Measurements from ENCODE around the gene DNAAF8. TPM values are rescaled to one million over a fixed set of nuclear protein-coding genes. Genes with fewer than 3 reads are reported as not detected.

Gene DNAAF8
- total RNA-seq, 4 donors from 2014 or later, result 0.67 to 3.5 TPM; not detected in 2

DNA sequence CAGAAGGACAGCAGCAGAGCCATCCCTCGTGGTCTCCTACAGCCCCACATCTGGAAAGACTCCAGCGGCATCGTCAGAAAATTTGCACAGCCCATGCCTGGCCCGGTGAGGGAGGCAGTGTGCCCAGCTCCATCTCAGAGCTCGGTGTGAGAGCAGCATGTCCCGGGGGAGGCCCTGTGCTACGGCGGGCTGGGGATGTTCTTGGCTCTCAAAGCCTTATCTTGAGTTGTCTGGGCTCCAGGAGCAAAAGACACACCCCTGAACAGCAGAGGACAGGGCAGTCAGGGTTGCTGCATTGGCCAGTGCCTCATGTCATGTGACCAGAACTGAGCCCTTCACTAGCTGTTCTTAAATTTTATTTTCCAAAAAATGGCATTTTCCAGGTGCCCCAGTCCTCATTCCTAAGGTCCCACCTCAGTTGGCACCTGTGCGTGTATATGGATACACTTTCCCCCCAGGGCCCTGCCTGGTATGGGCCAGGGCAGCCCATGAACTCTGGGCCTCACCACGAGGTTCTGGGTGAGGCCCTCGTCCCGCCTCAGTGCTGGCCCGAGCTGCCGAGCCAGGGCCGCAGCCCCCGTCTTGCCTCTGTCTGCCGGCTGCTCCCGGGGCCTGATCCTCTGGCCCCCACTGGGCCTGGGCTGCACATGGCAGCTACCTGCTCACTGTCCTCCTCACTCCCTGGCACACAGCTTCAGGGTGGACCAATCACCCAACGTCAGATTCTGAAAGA is 38.0 kb upstream of the DNAAF8 start:
- no peaks in the 10 kb centered on the region for H3K36me3 ChIP-seq
- intact Hi-C loops (cut with DNase I; ENCODE audit: low total_unique reads), result no loop called here
- no peak for TF ChIP-seq POLR2A (IDR thresholded peaks at IDR 0.05)
- TF ChIP-seq, protein P1, sequence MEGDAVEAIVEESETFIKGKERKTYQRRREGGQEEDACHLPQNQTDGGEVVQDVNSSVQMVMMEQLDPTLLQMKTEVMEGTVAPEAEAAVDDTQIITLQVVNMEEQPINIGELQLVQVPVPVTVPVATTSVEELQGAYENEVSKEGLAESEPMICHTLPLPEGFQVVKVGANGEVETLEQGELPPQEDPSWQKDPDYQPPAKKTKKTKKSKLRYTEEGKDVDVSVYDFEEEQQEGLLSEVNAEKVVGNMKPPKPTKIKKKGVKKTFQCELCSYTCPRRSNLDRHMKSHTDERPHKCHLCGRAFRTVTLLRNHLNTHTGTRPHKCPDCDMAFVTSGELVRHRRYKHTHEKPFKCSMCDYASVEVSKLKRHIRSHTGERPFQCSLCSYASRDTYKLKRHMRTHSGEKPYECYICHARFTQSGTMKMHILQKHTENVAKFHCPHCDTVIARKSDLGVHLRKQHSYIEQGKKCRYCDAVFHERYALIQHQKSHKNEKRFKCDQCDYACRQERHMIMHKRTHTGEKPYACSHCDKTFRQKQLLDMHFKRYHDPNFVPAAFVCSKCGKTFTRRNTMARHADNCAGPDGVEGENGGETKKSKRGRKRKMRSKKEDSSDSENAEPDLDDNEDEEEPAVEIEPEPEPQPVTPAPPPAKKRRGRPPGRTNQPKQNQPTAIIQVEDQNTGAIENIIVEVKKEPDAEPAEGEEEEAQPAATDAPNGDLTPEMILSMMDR (IDR thresholded peaks at IDR 0.05), result no peak

DNA sequence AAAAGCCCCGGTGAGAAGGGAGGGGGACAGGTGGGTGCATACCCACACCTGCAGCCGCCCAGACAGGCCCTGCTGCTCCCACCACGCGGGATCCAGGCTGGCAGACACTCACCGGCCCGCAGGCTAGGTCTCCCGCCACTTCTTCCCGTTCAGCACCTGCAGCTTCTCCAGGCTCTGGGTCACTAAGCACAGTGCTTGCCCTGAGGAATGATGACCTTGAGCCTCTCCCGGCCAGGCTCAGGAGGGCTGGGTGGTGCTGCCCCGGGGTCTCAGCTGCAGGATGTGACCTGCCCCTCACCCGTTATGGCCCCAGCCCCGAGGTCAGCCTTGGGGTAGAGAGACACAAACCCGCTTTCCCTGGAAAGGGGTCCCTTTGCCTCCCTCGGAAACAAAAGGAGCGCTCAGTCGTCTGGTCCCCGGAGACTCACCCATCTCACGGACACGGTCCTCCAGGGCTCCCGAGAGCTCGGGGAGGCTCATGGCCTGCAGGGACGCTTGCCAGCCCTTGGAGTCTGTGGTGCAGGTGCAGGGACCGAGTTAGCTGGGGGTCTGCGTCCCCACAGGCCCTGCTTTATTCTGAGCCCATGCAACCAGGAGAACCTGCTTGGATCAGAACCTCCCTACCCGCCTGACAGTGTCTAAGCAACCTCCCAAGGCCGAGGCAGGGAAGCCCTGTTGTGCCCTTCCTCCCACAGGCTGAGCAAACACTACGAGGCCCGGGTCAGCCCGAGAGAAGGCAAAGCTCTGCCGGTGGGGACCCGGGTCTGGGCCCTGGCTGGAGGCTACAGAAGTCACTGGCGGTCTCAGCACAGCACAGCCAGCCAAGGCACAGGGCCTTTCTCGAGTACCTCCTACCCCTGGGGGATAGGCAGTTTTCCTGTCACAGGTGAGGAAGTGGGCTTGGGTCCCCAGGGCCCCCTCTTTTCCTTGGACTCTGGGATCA is 37.2 kb upstream of the DNAAF8 start:
- TF ChIP-seq, protein P1 (IDR thresholded peaks at IDR 0.05), result no peak
- no peak for TF ChIP-seq POLR2A (IDR thresholded peaks at IDR 0.05)
- peaks cover 6 to 15% of the 10 kb centered on the region in 2 donors for H3K4me1 ChIP-seq
- DNase-seq, result peak; percentile 17 to 20
- intact Hi-C loops (cut with DNase I; ENCODE audit: low total_unique reads), result no loop called here
- no peaks in the 10 kb centered on the region for H3K9me3 ChIP-seq
- no peak overlapping the region for H3K4me3 ChIP-seq
- no peaks in the 10 kb centered on the region for H3K36me3 ChIP-seq
- no peaks in the 10 kb centered on the region for H3K27me3 ChIP-seq
- H3K27ac ChIP-seq, result peak overlapping the region; percentile 69 to 96

More for the DNA sequence above, 38.0 kb upstream of the DNAAF8 start:
- Histone ChIP-seq H3K27ac (peak overlapping the region; percentile 69 to 96), H3K27me3 (no peaks in the 10 kb centered on the region), H3K4me1 (peaks cover 6 to 15% of the 10 kb centered on the region in 2 donors), H3K9me3 (no peaks in the 10 kb centered on the region), H3K4me3 (no peak overlapping the region)
- DNase-seq, result peak; percentile 65 to 81

DNA sequence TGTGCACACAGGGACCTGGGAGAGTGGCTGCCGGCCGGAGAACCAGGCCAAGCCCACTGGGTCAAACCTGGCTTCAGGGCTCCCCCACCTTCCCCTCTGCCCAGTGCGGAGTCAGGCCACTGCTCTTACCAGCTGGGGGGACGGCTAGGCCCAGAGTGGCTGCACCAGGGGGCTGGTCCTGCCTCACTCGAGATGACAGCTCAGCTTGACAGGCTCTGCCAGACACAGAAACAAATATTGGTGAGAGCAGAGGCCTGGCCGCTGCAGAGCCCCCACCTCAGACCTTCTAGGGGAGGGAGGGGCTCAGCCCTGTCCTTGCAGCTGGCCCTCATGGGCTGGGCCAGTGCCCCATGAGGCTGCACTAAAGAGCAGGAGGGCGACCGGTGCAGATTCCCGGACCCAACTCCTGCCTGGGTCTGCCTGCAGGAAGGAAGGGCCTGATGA is 36.5 kb upstream of the DNAAF8 start:
- intact Hi-C loops (cut with DNase I; ENCODE audit: low total_unique reads), result no loop called here
- Histone ChIP-seq H3K36me3 (no peaks in the 10 kb centered on the region), H3K27ac (peak overlapping the region in 1 of 2 donors; percentile 9), H3K4me1 (peaks cover 6 to 15% of the 10 kb centered on the region in 2 donors), H3K4me3 (no peak overlapping the region), H3K9me3 (no peaks in the 10 kb centered on the region), H3K27me3 (no peaks in the 10 kb centered on the region)
- TF ChIP-seq POLR2A (IDR thresholded peaks at IDR 0.05), result no peak
- TF ChIP-seq, protein P1 (IDR thresholded peaks at IDR 0.05), result no peak
- no peak for DNase-seq

DNA sequence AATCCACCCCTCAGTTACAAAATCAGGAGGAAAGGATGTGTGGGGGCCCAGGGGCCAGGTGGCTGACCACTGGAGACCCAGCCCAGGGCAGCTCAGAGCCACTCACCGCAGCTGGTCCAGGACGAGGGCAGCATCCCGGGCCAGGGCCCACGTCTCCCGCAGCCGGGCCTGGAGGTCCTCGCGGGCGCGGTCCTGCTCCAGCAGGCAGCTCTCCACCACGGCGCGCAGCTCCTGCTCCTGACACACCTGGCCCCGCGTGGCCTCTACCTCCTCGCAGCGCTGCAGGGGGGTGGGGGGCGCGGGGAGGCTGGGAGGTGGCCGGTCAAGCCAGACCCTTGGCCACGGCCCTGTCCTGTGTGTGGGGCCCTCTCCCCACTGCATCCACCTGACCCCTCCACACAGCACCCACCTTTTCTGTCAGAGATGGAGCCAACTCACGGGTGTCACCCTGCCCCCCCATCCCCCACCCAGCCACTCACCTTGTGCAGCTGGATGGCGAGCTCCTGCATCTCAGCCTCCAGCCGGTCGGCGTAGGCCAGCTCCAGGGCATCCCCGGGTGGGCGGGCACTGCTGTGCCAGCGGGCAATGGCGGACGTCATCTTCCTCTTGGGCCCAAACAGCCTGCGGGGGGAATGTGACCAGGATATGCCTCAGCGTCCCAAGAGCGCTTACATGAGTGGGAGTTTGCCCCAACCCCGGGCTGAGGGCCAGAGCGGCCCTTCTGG is 35.9 kb upstream of the DNAAF8 start:
- H3K27me3 ChIP-seq, result no peaks in the 10 kb centered on the region
- H3K27ac ChIP-seq, result no peak overlapping the region
- TF ChIP-seq POLR2A (IDR thresholded peaks at IDR 0.05), result no peak
- TF ChIP-seq, protein P1 (IDR thresholded peaks at IDR 0.05), result no peak
- peak in 1 of 2 donors; percentile 20 for DNase-seq
- H3K4me1 ChIP-seq, result peaks cover 6 to 15% of the 10 kb centered on the region in 2 donors
- H3K36me3 ChIP-seq, result no peaks in the 10 kb centered on the region
- intact Hi-C loops (cut with DNase I; ENCODE audit: low total_unique reads), result no loop called here
- no peak overlapping the region for H3K4me3 ChIP-seq
- H3K9me3 ChIP-seq, result no peaks in the 10 kb centered on the region
